KOPT-K1 (cell line): ENCODE measurements around the gene RESP18.
A peak's percentile ranks its signal among the peaks of the same experiment; 100 is the strongest.

ENCODE experiments used
- H3K27ac ChIP-seq: fragments of 200-600 bp; sonication (generic); 2 replicates; pipeline ENCODE4 v1.5.1; 2016; ENCODE audit warnings: antibody characterized with exemption, mild to moderate bottlenecking, low read depth, low read length; ENCODE audit not compliant: poor library complexity, severe bottlenecking
- H3K36me3 ChIP-seq: fragments of 200-600 bp; sonication (generic); 2 replicates; pipeline ENCODE4 v1.5.1; 2017; ENCODE audit warnings: antibody characterized with exemption, mild to moderate bottlenecking, low read length, moderate library complexity; ENCODE audit not compliant: insufficient read depth
- H3K9me3 ChIP-seq: fragments of 200-600 bp; sonication (generic); 2 replicates; pipeline ENCODE4 v1.5.1; 2017; ENCODE audit warnings: antibody characterized with exemption, low read length, mild to moderate bottlenecking; ENCODE audit not compliant: insufficient read depth, poor library complexity, severe bottlenecking

Gene RESP18

GRCh38 chr2:219279151-219279915 lies 53.2 kb downstream of the RESP18 start, which contains the start of gene DNAJB2:
TSS of gene DNAJB2 (plus strand) at chr2:219279366. CDS start at chr2:219279834, 468 bp downstream.
- Histone ChIP-seq H3K27ac (peak within 1 kb of the TSS; percentile 54), H3K36me3 (no peaks in the 10 kb centered on the region; the same call in 1 of the 2 replicates), H3K9me3 (no peaks in the 10 kb centered on the region)

- Histone ChIP-seq H3K9me3 (no peaks in the 10 kb centered on the region), H3K36me3 (no peaks in the 10 kb centered on the region; the same call in 1 of the 2 replicates), H3K27ac (peak overlapping the region; percentile 54)
Measured at GRCh38 chr2:219278655-219279150, 53.8 kb downstream of the RESP18 start.

GRCh38 chr2:219277703-219278654 lies 54.6 kb downstream of the RESP18 start:
- H3K36me3 ChIP-seq, result no peaks in the 10 kb centered on the region
- no peaks in the 10 kb centered on the region for H3K9me3 ChIP-seq
- H3K27ac ChIP-seq, result no peak overlapping the region
